Psoas muscle (tissue), 8 donors: Measurements from ENCODE around the gene AKT3. TPM values are rescaled to one million over a fixed set of nuclear protein-coding genes. Genes with fewer than 3 reads are reported as not detected.
A peak's percentile ranks its signal among the peaks of the same experiment; 100 is the strongest.

Experiments
- ATAC-seq, 4 donors: fragments of 200-7000 bp; cut with Tn5 transposase; one replicate each; pipeline ENCODE4 v1.9.1; 2020; ENCODE audit warnings: moderate library complexity in 3 of 4, mild to moderate bottlenecking in 2 of 4
- DNase-seq, 2 donors: peaks; one replicate each; pipeline ENCODE4 v3.0.0-alpha.2; 2020
- H3K27ac ChIP-seq: fragments of 200-600 bp; one replicate; pipeline ENCODE4 v1.8.0; 2022
- H3K27me3 ChIP-seq, 3 donors: fragments of 200-600 bp in 1 of 3; one replicate each; pipeline versions ENCODE4 v1.6.1 to v1.8.0; 2013 to 2022; ENCODE audit warnings: low read length in 2 of 3, mild to moderate bottlenecking in 2 of 3, moderate library complexity in 1 of 3; ENCODE audit not compliant: insufficient read depth in 3 of 3
- H3K36me3 ChIP-seq, 2 donors: fragments of 200-600 bp in 1 of 2; one replicate each; pipeline versions ENCODE4 v1.6.1 to v1.8.0; 2013 to 2022; ENCODE audit warnings: low read depth in 1 of 2, mild to moderate bottlenecking in 1 of 2, moderate library complexity in 1 of 2; ENCODE audit not compliant: insufficient read depth in 1 of 2
- H3K4me1 ChIP-seq: fragments of 200-600 bp; one replicate; pipeline ENCODE4 v1.8.0; 2022
- H3K4me3 ChIP-seq: fragments of 200-600 bp; one replicate; pipeline ENCODE4 v1.8.0; 2022; ENCODE audit warnings: mild to moderate bottlenecking
- H3K9me3 ChIP-seq: fragments of 200-600 bp; one replicate; pipeline ENCODE4 v1.8.0; 2022
- WGBS, 3 donors: extraction: QIAGEN DNeasy Blood & Tissue Kit; methylation state at CpG; one replicate each; pipeline versions ENCODE4 v1.1.6 to v1.1.7; 2013; 5-methylcytosine and 5-hydroxymethylcytosine counted together
- intact Hi-C, 2 donors: fragments of 100-400 bp; cut with DNase I; formaldehyde crosslinking; loops; one replicate each; pipeline versions ENCODE4 v1.11.0 to v1.14.2; 2022
- polyA plus RNA-seq, 3 donors: library from polyadenylated mRNA; stranded (reverse); fragments of 200-250 nt; gene quantifications; one replicate each; pipeline ENCODE4 v1.2.3, GENCODE V29; 2013
- total RNA-seq, 4 donors: library from RNA; stranded (reverse); fragmentation: NEBNext Ultra II Directional in 2 of 4; extraction: Animal tissue kit (Norgen Biotek cat#: 25700) in 2 of 4; gene quantifications; one replicate each; pipeline versions ENCODE4 v1.2.1 to v1.2.4, GENCODE V29; 2021 to 2023
- TF ChIP-seq, protein P1 (sequence below): fragments of 200-600 bp; IDR thresholded peaks from one replicate; pipeline ENCODE4 v1.8.0; 2022; ENCODE audit warnings: antibody characterized with exemption
- donor health status: healthy with polysubstance abuse.
- donor health status: DM: no; HTN: no; CAD: no; lungs with moderate emphysema.
- donor health status: Bipolar disorder and iron deficiency.
- donor health status: healthy.
- donor health status: DM: yes; HTN: yes; CAD: no.
- donor health status: DM: no; HTN: no; CAD: no.
- donor health status: DM: no; HTN: no; CAD: no.
- donor health status: DM: yes; HTN: yes; CAD: no.

The AKT3 gene
- total and polyA plus RNA-seq, 7 donors, result 3.3 to 25.1 (median 9.8) TPM

DNA sequence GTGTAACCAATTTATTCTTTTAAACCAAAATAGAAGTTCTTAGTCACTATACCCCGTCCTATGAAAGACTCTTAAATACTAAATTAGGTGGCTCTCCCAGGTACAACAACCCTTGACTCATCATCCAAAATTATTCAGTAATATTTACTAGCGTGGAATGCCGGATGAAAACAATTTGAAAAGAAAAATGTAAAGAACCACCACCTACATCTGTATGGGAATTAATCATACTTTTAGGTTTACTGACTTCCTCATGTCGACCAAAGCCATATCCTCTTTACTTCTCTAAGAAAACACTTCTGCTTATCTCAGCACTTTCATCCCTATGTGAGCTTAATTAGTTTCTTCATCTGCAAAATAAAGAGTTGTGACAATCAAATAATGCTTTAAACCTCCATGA is 139.6 kb downstream of the AKT3 start:
- no peaks in the 10 kb centered on the region for H3K27me3 ChIP-seq
- intact Hi-C loops, result no loop called here
- ATAC-seq, result no peak
- H3K36me3 ChIP-seq, result no peaks in the 10 kb centered on the region
- WGBS, 3 donors, result 88 to 90% (median 89%) methylated on average over 4 of the region's 4 CpGs
- H3K27ac ChIP-seq, result no peak overlapping the region
- peaks cover 18% of the 10 kb centered on the region for H3K4me1 ChIP-seq
- TF ChIP-seq, protein P1, sequence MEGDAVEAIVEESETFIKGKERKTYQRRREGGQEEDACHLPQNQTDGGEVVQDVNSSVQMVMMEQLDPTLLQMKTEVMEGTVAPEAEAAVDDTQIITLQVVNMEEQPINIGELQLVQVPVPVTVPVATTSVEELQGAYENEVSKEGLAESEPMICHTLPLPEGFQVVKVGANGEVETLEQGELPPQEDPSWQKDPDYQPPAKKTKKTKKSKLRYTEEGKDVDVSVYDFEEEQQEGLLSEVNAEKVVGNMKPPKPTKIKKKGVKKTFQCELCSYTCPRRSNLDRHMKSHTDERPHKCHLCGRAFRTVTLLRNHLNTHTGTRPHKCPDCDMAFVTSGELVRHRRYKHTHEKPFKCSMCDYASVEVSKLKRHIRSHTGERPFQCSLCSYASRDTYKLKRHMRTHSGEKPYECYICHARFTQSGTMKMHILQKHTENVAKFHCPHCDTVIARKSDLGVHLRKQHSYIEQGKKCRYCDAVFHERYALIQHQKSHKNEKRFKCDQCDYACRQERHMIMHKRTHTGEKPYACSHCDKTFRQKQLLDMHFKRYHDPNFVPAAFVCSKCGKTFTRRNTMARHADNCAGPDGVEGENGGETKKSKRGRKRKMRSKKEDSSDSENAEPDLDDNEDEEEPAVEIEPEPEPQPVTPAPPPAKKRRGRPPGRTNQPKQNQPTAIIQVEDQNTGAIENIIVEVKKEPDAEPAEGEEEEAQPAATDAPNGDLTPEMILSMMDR, result no peak
- no peak for DNase-seq
- no peak overlapping the region for H3K4me3 ChIP-seq
- no peaks in the 10 kb centered on the region for H3K9me3 ChIP-seq

DNA sequence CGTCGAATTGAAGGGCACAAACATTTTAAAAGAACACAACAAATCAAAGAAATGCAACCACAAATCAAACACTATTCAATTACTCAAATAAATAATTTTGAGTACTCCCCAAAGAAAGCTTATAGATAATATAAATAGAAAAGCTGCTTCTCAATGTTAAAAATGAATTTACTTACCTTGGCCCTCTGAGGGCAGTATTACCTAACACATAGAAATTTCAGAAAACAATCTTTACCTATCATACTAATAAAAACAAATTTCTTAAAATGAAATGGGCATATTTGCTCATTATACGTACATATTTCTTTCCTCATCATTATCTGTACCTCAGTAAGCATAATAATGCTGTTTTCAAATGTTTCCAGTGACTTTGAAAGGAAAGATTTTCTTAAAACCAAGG is 141.8 kb downstream of the AKT3 start:
- 80 to 93% (median 85%) methylated on average over 3 of the region's 3 CpGs for WGBS, 3 donors
- no peaks in the 10 kb centered on the region for H3K36me3 ChIP-seq
- H3K4me1 ChIP-seq, result peaks cover 17% of the 10 kb centered on the region
- H3K27ac ChIP-seq, result no peak overlapping the region
- H3K9me3 ChIP-seq, result no peaks in the 10 kb centered on the region
- H3K27me3 ChIP-seq, result no peaks in the 10 kb centered on the region
- no peak overlapping the region for H3K4me3 ChIP-seq
- no peak for ATAC-seq
- TF ChIP-seq, protein P1, result peak; percentile 18
- DNase-seq, result no peak
- intact Hi-C loops, result loop anchor here in 1 of 2 donors (5.0 kb wide), 1 partner anchor 564 kb away; no protein-coding TSS in a partner anchor

DNA sequence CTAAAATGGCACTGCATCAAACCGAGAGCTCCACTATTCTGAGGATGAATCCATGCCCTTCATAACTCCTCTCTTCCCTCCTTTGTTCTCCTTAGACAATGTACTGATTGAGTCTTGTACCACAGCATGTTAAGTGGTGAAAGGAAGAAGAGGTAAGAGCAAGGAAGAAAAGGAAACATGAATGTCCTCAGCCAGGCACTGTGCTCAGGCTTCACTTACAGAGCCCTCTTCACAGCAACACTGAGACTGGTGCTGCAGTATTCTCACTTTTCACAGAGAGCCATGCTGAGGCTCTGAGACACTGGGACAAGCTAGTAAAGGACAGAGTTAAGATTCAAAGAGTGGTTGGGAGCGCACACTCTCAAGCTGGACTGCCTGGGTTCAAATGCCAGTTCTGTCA is 143.5 kb downstream of the AKT3 start:
- Histone ChIP-seq H3K36me3 (no peaks in the 10 kb centered on the region), H3K4me1 (peaks cover 4% of the 10 kb centered on the region), H3K27ac (no peak overlapping the region), H3K9me3 (no peaks in the 10 kb centered on the region), H3K4me3 (no peak overlapping the region), H3K27me3 (no peaks in the 10 kb centered on the region)
- TF ChIP-seq, protein P1, result no peak
- DNase-seq (no peak), ATAC-seq (no peak)
- WGBS, 3 donors, result 90 to 95% (median 95%) methylated on average over 2 of the region's 2 CpGs
- intact Hi-C loops, result loop anchor here in 1 of 2 donors (5.0 kb wide), 1 partner anchor 566 kb away; no protein-coding TSS in a partner anchor

DNA sequence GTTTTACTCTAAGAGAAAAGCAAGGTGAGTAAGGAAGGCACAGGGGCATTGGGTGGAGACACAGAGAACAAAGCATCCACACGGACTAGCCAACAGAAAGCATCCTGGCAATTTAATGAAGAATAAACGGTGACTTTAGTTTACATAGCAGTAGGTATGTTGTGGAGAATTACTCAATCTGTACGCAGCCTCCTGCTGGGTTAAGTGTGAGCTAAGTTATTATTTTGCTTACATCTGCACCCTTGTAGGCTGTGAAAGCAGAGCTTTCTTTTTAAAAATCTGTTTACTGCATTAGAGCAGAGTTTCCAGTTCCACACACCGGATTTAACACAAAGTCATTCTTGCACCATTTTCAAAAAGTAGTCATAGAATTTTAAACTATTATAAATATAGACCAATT is 144.5 kb downstream of the AKT3 start:
- no peaks in the 10 kb centered on the region for H3K27me3 ChIP-seq
- 84 to 87% (median 85%) methylated on average over 4 of the region's 4 CpGs for WGBS, 3 donors
- no peak for ATAC-seq
- H3K4me1 ChIP-seq, result no peaks in the 10 kb centered on the region
- no peak for DNase-seq
- H3K36me3 ChIP-seq, result no peaks in the 10 kb centered on the region
- H3K9me3 ChIP-seq, result no peaks in the 10 kb centered on the region
- H3K27ac ChIP-seq, result no peak overlapping the region
- no peak overlapping the region for H3K4me3 ChIP-seq
- TF ChIP-seq, protein P1, result no peak
- intact Hi-C loops, result loop anchor here in 1 of 2 donors (5.0 kb wide), 1 partner anchor 567 kb away; no protein-coding TSS in a partner anchor

DNA sequence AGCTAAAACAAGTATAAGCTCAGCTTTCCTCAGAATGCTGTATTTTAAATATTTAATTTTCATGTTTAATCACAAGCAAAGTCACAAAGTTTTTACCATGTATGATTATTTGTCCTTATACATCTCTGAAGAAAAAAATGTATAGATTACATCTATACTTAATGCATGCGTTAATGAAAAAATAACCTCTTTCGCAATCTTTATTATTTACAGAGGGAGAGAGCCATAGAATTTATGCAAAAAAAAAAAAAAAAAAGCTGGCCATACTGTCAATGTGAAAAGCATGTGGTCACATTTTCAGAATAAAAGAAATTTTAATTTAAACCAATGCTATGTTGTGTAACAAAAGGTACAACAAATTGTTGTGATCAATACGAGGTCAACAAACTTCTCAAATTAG is 148.2 kb downstream of the AKT3 start:
- WGBS, 3 donors, result 95% methylated on average over 3 of the region's 3 CpGs
- Histone ChIP-seq H3K9me3 (no peaks in the 10 kb centered on the region), H3K4me1 (no peaks in the 10 kb centered on the region), H3K4me3 (no peak overlapping the region), H3K27ac (no peak overlapping the region), H3K27me3 (no peaks in the 10 kb centered on the region), H3K36me3 (no peaks in the 10 kb centered on the region)
- TF ChIP-seq, protein P1, result no peak
- intact Hi-C loops, result no loop called here
- ATAC-seq, result no peak
- no peak for DNase-seq
